GM10248 (cell line): Measurements from ENCODE around the gene B4GALT6.

Experiments
- CTCF ChIA-PET: fragments of 300-600 bp; sonication (Branson Sonifier 250); formaldehyde crosslinking; extraction: SDS; loops from one replicate; lab custom pipeline; 2021; ENCODE audit warnings: antibody characterized with exemption; lab: Yijun Ruan, JAX
- POLR2A ChIA-PET: fragments of 350-650 bp; sonication (Branson Sonifier 250); formaldehyde crosslinking; extraction: SDS; loops from one replicate; lab custom pipeline; 2020; ENCODE audit warnings: antibody characterized with exemption; lab: Yijun Ruan, JAX
- DNase-seq: peaks from one replicate; pipeline ENCODE4 v3.0.0; 2012; ENCODE audit errors: extremely low spot score
- CTCF ChIP-seq: IDR thresholded peaks from 2 replicates; pipeline ENCODE4 v1.5.1; 2012; ENCODE audit warnings: mild to moderate bottlenecking, low read depth; ENCODE audit errors: extremely low read depth, missing control alignments, control extremely low read depth

Gene B4GALT6

DNA sequence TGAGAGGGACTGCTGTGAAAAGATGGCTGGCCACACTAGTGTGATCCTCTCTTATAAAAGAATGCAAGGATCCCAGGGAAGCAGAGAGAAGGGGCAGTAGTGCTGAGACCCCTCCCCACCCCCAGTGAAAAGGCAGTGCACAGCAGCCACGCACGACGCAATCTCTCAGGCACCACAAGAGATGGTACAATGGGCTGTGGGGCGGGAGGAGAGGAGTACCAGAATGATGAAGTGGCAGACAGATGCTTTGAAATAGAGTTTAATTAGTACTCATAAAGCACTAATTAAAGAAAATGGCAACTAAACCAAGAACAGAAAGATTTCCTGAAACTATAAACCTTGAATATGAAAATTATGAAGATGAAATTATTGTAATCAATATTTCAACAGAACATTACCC, 29.0 kb downstream of the B4GALT6 start:
- CTCF ChIA-PET, result no interaction called here
- no peak for DNase-seq
- POLR2A ChIA-PET, result no interaction called here
- no peak for TF ChIP-seq CTCF

DNA sequence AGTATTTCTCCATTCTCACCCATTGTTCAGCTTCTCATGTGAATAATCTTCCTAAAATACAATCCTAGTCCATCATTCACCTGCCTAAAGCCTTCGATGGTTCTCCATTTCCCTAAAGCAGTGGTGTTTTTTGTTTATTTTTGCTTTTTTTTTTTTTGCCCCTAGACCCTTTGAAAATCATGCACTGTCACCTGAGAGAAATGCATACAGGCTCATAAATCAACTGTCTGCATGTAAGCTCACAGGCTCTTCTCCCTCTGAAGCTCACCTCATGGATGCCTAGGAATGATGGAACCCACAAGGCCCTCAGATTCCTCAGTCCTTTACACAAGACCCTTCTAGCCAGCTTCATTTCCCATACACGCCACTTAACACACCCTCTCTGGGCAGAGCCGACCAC, 31.5 kb downstream of the B4GALT6 start:
- TF ChIP-seq CTCF, result no peak
- DNase-seq, result no peak
- POLR2A ChIA-PET, result no interaction called here
- CTCF ChIA-PET, result interaction anchor here (0.9 to 1.4 kb wide), 4 partner anchors 11 to 30 kb away, joined by 3 to 5 read pairs (median 3); no protein-coding TSS in a partner anchor

GRCh38 chr18:31652357-31652756, 32.0 kb downstream of the B4GALT6 start:
- ChIA-PET CTCF (interaction anchor here (0.9 to 1.0 kb wide), 3 partner anchors 11 to 30 kb away, joined by 3 read pairs; no protein-coding TSS in a partner anchor), POLR2A (no interaction called here)
- DNase-seq, result no peak
- TF ChIP-seq CTCF, result no peak

- DNase-seq, result no peak
- ChIA-PET CTCF (interaction anchor here (1.3 to 2.3 kb wide), 5 partner anchors 9 to 371 kb away, joined by 3 to 15 read pairs (median 5); no protein-coding TSS in a partner anchor), POLR2A (interaction anchor here (3.0 kb wide), 1 partner anchor 7 kb away, joined by 14 read pairs; no protein-coding TSS in a partner anchor)
Measured at GRCh38 chr18:31651369-31651768, 33.0 kb downstream of the B4GALT6 start.

DNA sequence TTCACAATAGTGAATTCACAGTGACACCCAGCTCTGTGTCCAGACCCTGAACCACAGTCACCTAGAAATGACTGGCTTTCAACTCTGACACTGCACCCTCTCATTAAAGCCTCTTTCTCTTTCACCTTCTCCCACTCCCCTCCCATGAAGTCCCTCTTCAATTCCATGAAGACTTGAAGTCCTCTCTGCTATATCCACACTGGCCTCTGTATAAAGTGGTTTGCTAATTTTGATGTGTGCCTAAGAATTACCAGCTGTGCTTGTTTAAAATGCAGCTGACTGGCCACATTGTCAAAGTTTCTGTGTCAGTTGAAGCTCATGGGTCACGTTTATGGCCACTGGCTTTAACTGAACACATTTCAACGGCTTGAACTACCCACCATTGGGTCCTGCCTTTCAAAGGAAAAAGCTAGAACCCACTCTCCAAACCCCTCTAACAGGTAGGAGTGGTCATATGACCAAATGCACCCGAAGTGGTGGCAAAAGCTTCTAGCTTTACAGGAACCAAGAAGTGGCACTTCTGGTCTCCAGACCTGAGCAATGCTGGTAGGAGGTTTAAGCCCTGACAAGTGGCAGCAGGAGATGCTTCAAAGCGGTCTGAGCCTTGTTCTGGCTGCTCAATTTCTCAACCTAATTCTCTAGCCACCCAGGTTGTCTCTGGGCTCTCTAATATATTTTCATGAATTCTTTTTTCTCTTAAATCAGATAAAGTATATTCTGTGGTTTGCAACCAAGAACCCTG, 34.2 kb downstream of the B4GALT6 start:
- CTCF ChIA-PET, result interaction anchor here (0.9 to 2.3 kb wide), 12 partner anchors 8 to 94 kb away, joined by 3 to 15 read pairs (median 5); no protein-coding TSS in a partner anchor
- TF ChIP-seq CTCF, result no peak
- DNase-seq, result no peak
- POLR2A ChIA-PET, result interaction anchor here (0.6 to 3.0 kb wide), 2 partner anchors 9 to 10 kb away, joined by 5 to 14 read pairs; no protein-coding TSS in a partner anchor

More at GRCh38 chr18:31651369-31651768, 33.0 kb downstream of the B4GALT6 start:
- no peak for TF ChIP-seq CTCF

DNA sequence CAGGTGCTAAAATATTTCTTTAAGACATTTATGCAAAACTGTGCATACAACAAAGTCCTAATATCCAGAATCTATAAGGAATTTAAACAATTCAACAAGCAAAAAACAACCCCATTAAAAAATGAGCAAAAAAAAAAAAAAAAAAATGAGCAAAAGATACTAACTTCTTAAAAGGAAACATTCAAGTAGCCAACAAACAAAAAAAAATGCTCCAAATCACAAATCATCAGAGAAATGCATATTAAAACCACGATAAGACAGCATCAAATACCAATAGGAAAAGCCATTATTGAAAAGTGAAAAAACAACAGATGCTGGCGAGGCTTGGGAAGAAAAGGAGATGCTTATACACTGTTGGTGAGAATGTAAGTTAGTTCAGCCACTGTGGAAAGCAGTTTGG, 34.9 kb downstream of the B4GALT6 start:
- CTCF ChIA-PET, result interaction anchor here (1.0 to 2.3 kb wide), 9 partner anchors 9 to 93 kb away, joined by 3 to 15 read pairs (median 7); no protein-coding TSS in a partner anchor
- POLR2A ChIA-PET, result interaction anchor here (3.0 kb wide), 1 partner anchor 9 kb away, joined by 14 read pairs; no protein-coding TSS in a partner anchor
- TF ChIP-seq CTCF, result no peak
- DNase-seq, result no peak
